Fibroblast of lung (primary cell): ENCODE data around the gene SMIM45.

ENCODE experiments used
- EZH2 ChIP-seq: IDR thresholded peaks from 2 replicates; pipeline ENCODE4 v1.5.1; 2012; ENCODE audit warnings: low read length, control low read depth, mild to moderate bottlenecking; ENCODE audit errors: missing control alignments
- TF ChIP-seq, protein P1 (sequence below), 2 donors: IDR thresholded peaks in 1 of 2; conservative IDR thresholded peaks in 1 of 2; 1 replicate in 1 of 2; 2 replicates in 1 of 2; pipeline ENCODE4 v1.5.1; 2011 to 2012; ENCODE audit warnings: low read length in 2 of 2, control low read depth in 1 of 2, inconsistent platforms in 1 of 2, low read depth in 1 of 2, mild to moderate bottlenecking in 1 of 2

DNA sequence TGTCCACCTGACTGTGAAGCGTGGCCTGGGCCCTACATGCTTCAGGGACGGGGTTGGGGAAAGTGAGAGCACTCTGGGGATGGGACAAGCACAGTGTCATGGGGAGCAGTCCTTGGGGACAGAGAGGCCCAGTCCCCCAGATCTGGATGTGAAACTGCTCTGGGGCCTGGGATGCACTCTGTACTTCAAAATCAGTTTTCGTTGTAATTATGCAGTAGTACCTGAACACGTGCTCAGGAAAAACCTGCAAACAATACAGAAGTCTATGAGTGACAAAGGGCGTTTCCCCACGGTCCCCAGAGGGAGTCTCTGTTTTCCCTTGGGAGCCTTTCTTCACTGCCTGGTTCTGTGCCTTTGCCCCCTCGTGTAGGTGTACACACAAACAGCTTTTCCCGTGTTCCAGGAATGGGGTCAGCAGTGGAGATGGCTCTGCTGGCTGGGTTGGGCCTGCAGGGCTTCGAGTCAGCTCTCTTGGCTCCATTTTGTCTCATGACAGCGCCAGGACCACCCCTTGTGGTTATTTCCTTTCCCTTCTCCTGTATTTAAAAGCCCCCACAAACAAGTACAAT lies 20.2 kb upstream of the SMIM45 start:
- TF ChIP-seq, protein P1, sequence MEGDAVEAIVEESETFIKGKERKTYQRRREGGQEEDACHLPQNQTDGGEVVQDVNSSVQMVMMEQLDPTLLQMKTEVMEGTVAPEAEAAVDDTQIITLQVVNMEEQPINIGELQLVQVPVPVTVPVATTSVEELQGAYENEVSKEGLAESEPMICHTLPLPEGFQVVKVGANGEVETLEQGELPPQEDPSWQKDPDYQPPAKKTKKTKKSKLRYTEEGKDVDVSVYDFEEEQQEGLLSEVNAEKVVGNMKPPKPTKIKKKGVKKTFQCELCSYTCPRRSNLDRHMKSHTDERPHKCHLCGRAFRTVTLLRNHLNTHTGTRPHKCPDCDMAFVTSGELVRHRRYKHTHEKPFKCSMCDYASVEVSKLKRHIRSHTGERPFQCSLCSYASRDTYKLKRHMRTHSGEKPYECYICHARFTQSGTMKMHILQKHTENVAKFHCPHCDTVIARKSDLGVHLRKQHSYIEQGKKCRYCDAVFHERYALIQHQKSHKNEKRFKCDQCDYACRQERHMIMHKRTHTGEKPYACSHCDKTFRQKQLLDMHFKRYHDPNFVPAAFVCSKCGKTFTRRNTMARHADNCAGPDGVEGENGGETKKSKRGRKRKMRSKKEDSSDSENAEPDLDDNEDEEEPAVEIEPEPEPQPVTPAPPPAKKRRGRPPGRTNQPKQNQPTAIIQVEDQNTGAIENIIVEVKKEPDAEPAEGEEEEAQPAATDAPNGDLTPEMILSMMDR (conservative IDR thresholded peaks at IDR 0.05 in 1 of 2, IDR thresholded peaks at IDR 0.05 in 1 of 2; ENCODE audit: low read depth in 1 of 2, low read length in 2 of 2): no peak
- no peak for TF ChIP-seq EZH2
